Measurements from ENCODE around the gene FIBP.

DNA sequence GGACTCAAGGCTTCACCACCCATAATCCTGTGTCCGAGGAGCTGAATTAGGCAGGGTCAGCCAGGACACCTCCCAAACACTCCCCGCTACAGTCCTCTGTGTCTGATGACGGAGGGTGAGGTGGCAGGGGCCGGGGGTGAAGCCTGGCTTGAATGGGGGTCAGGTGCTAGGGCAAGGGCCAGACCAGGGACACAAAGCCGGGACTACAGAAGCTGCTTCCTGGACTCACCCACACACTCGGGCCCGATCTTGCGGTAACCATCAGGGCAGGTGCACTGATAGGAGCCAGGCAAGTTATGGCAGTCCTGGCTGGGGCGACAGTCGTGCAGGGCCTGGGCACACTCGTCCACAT is 18.0 kb downstream of the FIBP start:
- TF ChIP-seq FOXJ3 (CRISPR knock-in tag; IDR thresholded peaks at IDR 0.05; ENCODE audit: borderline replicate concordance) (no peak), ETV6 (CRISPR knock-in tag; IDR thresholded peaks at IDR 0.05) (no peak), CTCF (IDR thresholded peaks at IDR 0.05) (no peak), ZNF281 (CRISPR knock-in tag; IDR thresholded peaks at IDR 0.05) (no peak), ZNF121 (CRISPR knock-in tag; IDR thresholded peaks at IDR 0.05) (no peak), TEAD4 (CRISPR knock-in tag; IDR thresholded peaks at IDR 0.05) (no peak), SP1 (CRISPR knock-in tag; conservative IDR thresholded peaks at IDR 0.05) (no peak), ZNF219 (CRISPR knock-in tag; IDR thresholded peaks at IDR 0.05; ENCODE audit: borderline replicate concordance) (no peak)
- TF ChIP-seq, protein P1, sequence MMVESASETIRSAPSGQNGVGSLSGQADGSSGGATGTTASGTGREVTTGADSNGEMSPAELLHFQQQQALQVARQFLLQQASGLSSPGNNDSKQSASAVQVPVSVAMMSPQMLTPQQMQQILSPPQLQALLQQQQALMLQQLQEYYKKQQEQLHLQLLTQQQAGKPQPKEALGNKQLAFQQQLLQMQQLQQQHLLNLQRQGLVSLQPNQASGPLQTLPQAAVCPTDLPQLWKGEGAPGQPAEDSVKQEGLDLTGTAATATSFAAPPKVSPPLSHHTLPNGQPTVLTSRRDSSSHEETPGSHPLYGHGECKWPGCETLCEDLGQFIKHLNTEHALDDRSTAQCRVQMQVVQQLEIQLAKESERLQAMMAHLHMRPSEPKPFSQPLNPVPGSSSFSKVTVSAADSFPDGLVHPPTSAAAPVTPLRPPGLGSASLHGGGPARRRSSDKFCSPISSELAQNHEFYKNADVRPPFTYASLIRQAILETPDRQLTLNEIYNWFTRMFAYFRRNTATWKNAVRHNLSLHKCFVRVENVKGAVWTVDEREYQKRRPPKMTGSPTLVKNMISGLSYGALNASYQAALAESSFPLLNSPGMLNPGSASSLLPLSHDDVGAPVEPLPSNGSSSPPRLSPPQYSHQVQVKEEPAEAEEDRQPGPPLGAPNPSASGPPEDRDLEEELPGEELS (CRISPR knock-in tag; IDR thresholded peaks at IDR 0.05): no peak
- TF ChIP-seq, protein P2, sequence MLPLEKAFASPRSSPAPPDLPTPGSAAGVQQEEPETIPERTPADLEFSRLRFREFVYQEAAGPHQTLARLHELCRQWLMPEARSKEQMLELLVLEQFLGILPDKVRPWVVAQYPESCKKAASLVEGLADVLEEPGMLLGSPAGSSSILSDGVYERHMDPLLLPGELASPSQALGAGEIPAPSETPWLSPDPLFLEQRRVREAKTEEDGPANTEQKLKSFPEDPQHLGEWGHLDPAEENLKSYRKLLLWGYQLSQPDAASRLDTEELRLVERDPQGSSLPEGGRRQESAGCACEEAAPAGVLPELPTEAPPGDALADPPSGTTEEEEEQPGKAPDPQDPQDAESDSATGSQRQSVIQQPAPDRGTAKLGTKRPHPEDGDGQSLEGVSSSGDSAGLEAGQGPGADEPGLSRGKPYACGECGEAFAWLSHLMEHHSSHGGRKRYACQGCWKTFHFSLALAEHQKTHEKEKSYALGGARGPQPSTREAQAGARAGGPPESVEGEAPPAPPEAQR (CRISPR knock-in tag; IDR thresholded peaks at IDR 0.05): no peak
